AG04450 (cell line): ENCODE results near the gene C1R. TPM values are rescaled to one million over a fixed set of nuclear protein-coding genes. Genes with fewer than 3 reads are reported as not detected.
A peak's percentile ranks its signal among the peaks of the same experiment; 100 is the strongest.

Experiments used
- CTCF ChIA-PET: fragments of 300-600, 350-600 bp; formaldehyde crosslinking; extraction: SDS; loops from one replicate; lab custom pipeline; 2022; ENCODE audit warnings: antibody characterized with exemption, inconsistent platforms; lab: Charles Lee
- POLR2A ChIA-PET: fragments of 350-600 bp; formaldehyde crosslinking; extraction: SDS; loops from one replicate; lab custom pipeline; 2021; ENCODE audit warnings: antibody characterized with exemption, inconsistent platforms; lab: Yijun Ruan, JAX
- DNase-seq: peaks from one replicate; pipeline ENCODE4 v3.0.0-alpha.2; 2011; ENCODE audit warnings: low read depth, low spot score
- H3K27ac ChIP-seq: one replicate; pipeline ENCODE4 v1.5.1; 2012; ENCODE audit warnings: low read depth, low read length, control low read depth
- H3K27me3 ChIP-seq: one replicate; pipeline ENCODE4 v1.6.0; 2012; ENCODE audit warnings: low read length; ENCODE audit not compliant: control insufficient read depth, insufficient read depth
- H3K4me3 ChIP-seq: 2 replicates; pipeline ENCODE4 v1.5.1; 2011; ENCODE audit warnings: mild to moderate bottlenecking, low read depth, low read length, control low read depth
- H3K9me3 ChIP-seq: 2 replicates; pipeline ENCODE4 v1.5.1; 2012; ENCODE audit warnings: low read length; ENCODE audit not compliant: control insufficient read depth, insufficient read depth
- CTCF ChIP-seq: IDR thresholded peaks from 2 replicates; pipeline ENCODE4 v1.5.1; 2011; ENCODE audit warnings: low read depth, low read length, control low read depth, inconsistent platforms
- polyA plus RNA-seq: library from polyadenylated mRNA; depleted of rRNA; stranded (reverse); fragments of >200 nt; gene quantifications from 2 replicates; pipeline ENCODE4 v1.2.3, GENCODE V29; 2011

C1R gene
- polyA plus RNA-seq, 1 experiment = 617 TPM

GRCh38 chr12:7075939-7076338 lies 16.3 kb downstream of the C1R start:
- DNase-seq = peak; percentile 56
- POLR2A ChIA-PET = interaction anchor here (1.2 to 1.9 kb wide), 3 partner anchors 14 to 32 kb away, joined by 3 to 7 read pairs (median 7); partner anchors contain the start of gene C1S
- Histone ChIP-seq H3K4me3 (no peak overlapping the region), H3K27ac (peak overlapping the region; percentile 57), H3K27me3 (no peaks in the 10 kb centered on the region), H3K9me3 (peaks cover 5% of the 10 kb centered on the region)
- no peak for TF ChIP-seq CTCF
- CTCF ChIA-PET = interaction anchor here (0.6 to 2.2 kb wide), 5 partner anchors 15 to 1469 kb away, joined by 3 to 6 read pairs (median 4); partner anchors contain the start of genes C1R, C1RL and C1S

GRCh38 chr12:7075518-7075917 lies 16.7 kb downstream of the C1R start:
- no peak for TF ChIP-seq CTCF
- ChIA-PET CTCF (interaction anchor here (0.9 to 2.2 kb wide), 4 partner anchors 15 to 38 kb away, joined by 3 to 6 read pairs (median 5); partner anchors contain the start of genes C1R, C1RL and C1S), POLR2A (interaction anchor here (1.2 to 1.9 kb wide), 3 partner anchors 14 to 33 kb away, joined by 3 to 7 read pairs (median 7); partner anchors contain the start of gene C1S)
- DNase-seq = no peak
- Histone ChIP-seq H3K27me3 (no peaks in the 10 kb centered on the region), H3K9me3 (peaks cover 2% of the 10 kb centered on the region), H3K27ac (peak overlapping the region; percentile 52), H3K4me3 (no peak overlapping the region)

GRCh38 chr12:7073946-7074345 lies 18.3 kb downstream of the C1R start:
- CTCF ChIA-PET = no interaction called here
- POLR2A ChIA-PET = no interaction called here
- Histone ChIP-seq H3K4me3 (no peak overlapping the region), H3K27me3 (no peaks in the 10 kb centered on the region), H3K27ac (no peak overlapping the region), H3K9me3 (no peaks in the 10 kb centered on the region; the same call in 1 of the 2 replicates)
- DNase-seq = no peak
- no peak for TF ChIP-seq CTCF

- H3K4me3 ChIP-seq = no peak overlapping the region
- CTCF ChIA-PET = no interaction called here
These were observed 19.7 kb downstream of the C1R start for GRCh38 chr12:7072554-7072953.

More at GRCh38 chr12:7072554-7072953, 19.7 kb downstream of the C1R start:
- Histone ChIP-seq H3K27me3 (no peaks in the 10 kb centered on the region), H3K9me3 (no peaks in the 10 kb centered on the region; the same call in 1 of the 2 replicates), H3K27ac (no peak overlapping the region)
- POLR2A ChIA-PET = no interaction called here
- TF ChIP-seq CTCF = no peak
- DNase-seq = no peak
